NCI-H2081 (cell line): ENCODE data around the gene SPECC1.

Experiments used
- DNase-seq, 2 experiments: peaks; one replicate each; lab custom pipeline; 2025; lab: John Stamatoyannopoulos, UW

The SPECC1 gene

GRCh38 chr17:20273741-20274500 lies 264.8 kb downstream of the SPECC1 start:
- DNase-seq: no peak

- no peak for DNase-seq
These were observed 266.5 kb downstream of the SPECC1 start for GRCh38 chr17:20275653-20276052.

- no peak for DNase-seq
These were observed 267.3 kb downstream of the SPECC1 start for GRCh38 chr17:20276421-20276820.

DNA sequence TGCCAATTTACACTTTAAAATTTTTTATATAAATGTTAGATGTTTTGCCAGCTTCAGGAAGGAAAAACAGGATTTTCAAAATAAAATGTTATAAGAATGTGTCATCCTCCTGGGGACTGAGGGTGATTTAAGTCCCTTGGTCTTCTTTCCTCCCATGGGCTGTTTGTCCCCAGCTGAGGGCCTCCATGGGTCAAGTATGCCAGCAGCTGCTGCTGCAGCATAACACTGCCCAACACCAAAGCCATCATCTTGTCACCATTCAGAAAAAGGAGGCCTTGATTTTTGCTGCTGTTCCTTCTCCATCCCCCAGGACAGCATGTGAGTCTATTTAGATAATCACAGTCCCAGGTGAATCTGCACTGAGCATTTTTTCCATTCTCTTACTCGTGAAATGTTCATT lies 269.6 kb downstream of the SPECC1 start:
- DNase-seq: no peak

DNA sequence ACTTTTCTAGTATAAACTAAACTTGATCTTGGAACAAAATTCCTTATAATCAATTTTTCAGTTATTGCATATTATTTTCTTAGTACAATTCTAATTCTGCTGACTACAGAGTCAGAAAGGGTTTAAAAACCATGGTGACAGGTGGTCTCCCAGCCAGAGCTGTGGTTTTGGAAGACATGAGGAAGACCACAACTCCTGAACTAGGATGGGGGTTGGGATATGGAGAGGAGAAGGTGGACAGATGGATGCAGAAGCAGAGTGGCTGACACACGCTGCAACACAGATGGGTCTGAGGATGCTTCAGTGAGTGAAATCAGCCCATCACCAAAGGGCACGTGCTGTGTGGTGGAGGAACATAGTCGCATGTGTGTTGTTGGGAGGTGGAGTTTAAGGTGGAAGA lies 270.5 kb downstream of the SPECC1 start:
- no peak for DNase-seq

- DNase-seq: no peak
These were observed 270.9 kb downstream of the SPECC1 start for GRCh38 chr17:20280051-20280450.

- no peak for DNase-seq
These were observed 271.7 kb downstream of the SPECC1 start for GRCh38 chr17:20280851-20281250.

GRCh38 chr17:20281860-20282259 lies 272.7 kb downstream of the SPECC1 start:
- peak in 1 of 2 experiments; percentile 6 for DNase-seq

DNA sequence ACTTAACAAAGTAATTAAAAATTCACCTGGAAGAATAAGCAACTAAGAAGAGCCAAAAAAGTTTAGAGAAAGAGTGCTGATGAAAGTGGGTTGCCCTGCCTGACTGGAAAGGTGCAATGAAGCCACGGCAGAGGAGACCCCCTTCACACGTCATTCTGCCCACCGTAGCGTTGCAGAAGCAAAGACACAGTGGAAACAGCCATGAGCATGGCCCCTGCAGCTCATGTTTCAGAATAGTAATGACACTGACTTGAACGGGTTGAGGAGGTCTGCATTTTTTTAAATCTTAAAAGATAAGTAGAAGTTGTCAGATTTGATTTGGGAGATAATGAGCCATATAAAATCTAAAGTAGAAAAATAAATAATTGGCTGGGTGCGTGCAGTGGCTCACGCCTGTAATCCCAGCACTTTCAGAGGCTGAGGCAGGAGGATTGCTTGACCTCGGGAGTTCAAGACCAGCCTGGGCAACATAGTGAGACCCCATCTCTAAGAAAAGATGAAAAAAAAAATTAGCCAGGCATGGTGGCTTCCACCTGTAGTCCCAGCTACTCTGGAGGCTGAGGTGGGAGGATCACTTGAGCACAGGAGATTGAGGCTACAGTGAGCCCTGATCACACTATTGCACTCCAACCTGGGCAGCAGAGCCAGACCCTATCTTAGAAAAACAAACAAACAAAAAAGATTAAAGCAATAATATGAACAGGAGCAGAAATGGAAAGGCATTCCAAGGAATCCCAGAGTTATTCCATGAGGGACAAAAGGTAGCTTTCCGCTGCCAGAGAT lies 273.6 kb downstream of the SPECC1 start:
- DNase-seq: no peak

DNA sequence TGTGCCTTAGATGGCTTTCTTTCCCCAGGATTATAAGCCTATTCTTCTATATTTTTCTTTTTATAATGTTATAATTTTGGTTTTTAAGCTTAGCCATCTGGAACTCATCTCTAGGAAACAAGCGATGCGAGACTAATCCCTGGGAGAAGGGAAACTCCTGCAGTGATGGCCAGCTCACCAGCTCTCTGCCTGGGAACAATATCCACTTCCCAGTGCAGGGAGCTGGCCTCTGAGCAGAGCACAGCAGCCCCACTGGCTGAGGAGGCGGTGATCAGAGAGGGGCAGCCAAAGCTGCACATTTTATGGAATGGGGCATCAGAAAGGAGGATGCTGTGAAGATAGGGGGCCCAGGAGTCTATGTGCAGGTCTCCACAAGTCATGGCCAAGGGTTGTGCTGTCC lies 274.9 kb downstream of the SPECC1 start:
- DNase-seq: peak in 1 of 2 experiments; percentile 25

GRCh38 chr17:20284570-20285295 lies 275.6 kb downstream of the SPECC1 start:
- DNase-seq: peak; percentile 64 to 93

- DNase-seq: no peak
These were observed 280.8 kb downstream of the SPECC1 start for GRCh38 chr17:20289984-20290383.

DNA sequence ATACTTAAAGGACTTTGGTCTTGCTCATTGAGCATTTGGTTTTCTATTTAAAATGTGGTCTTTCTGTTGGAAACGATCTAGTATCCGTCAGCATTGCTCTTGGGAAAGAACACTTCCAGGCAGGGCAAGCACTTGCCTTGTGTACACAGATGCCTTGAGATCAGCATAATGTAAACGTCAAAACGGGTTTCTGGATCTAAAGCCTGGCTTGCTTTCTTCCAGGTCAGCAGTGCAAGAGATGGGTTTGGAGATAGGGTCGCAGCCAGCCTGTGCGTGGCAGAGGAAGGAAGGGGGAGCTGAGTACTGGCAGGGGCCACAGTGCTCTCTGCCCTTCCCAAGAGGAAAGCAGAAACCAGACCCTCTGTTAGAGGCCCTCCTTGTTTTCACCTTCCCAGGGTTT lies 282.7 kb downstream of the SPECC1 start:
- DNase-seq: no peak

GRCh38 chr17:20293501-20293900 lies 284.3 kb downstream of the SPECC1 start:
- no peak for DNase-seq

GRCh38 chr17:20294120-20294519 lies 285.0 kb downstream of the SPECC1 start:
- DNase-seq: no peak

- no peak for DNase-seq
These were observed 289.9 kb downstream of the SPECC1 start for GRCh38 chr17:20299013-20299412.

DNA sequence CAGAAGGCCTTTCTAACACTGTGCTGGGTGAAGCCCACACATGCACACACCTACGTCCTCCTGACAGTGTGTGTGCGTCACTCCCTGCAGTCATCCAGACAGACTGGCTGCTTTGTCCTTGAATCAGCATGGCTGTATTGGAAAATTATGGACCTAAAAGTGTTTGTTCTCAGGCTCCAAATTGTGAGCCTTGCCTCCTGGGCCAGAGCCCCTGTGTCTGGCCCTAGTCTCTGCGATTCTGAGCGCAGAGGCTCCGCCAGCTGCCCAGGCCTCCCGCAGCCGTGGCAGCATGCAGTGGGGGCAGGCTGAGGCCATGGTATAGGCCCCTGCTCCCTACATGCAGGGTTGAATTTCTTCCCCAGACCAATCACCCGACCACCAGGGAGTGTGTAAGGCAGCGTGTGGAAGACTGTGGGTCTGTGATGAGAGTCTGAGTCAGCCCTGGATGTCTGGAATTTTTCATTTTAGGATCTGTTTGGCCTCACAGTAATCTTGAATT lies 291.3 kb downstream of the SPECC1 start:
- DNase-seq: peak in 1 of 2 experiments; percentile 18

GRCh38 chr17:20302246-20302917 lies 293.2 kb downstream of the SPECC1 start:
- DNase-seq: peak in 1 of 2 experiments; percentile 40

DNA sequence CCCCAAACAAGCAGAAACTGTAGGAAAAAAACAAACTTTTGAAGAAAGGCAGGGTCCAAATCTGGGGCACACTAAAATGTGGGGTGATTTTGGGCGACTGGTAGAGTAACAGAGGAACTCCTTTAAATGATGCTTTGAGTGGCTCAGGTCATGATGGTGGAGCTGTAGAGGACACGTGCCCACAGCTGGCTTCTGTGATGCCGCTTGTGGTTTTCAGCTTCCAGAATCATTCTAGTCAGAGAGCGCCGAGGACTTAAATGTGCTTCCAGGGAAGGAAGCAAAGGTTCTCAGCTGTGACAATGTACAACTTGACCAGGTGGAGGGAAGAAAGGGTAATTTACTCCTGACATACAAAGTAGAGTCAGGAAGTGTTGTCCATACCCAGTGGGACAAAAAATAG lies 295.8 kb downstream of the SPECC1 start:
- no peak for DNase-seq

DNA sequence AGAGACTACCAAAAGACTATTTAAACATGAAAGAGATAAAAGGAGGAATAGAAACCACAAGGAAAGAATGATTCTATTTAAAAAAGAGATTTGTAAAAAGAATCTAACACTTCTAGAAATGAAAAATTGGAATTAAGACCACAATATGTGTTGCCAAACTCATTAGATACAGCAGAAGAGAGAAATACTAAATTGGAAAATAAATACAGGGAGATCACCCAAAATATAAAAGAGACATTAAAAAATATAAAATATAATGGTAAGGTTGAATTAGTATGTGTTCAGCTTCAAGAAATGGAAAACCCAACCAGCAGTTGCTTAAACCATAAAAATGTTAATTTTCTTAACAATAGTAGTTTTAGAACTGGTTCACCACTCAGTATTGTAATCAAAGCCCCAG lies 297.8 kb downstream of the SPECC1 start:
- DNase-seq: no peak

DNA sequence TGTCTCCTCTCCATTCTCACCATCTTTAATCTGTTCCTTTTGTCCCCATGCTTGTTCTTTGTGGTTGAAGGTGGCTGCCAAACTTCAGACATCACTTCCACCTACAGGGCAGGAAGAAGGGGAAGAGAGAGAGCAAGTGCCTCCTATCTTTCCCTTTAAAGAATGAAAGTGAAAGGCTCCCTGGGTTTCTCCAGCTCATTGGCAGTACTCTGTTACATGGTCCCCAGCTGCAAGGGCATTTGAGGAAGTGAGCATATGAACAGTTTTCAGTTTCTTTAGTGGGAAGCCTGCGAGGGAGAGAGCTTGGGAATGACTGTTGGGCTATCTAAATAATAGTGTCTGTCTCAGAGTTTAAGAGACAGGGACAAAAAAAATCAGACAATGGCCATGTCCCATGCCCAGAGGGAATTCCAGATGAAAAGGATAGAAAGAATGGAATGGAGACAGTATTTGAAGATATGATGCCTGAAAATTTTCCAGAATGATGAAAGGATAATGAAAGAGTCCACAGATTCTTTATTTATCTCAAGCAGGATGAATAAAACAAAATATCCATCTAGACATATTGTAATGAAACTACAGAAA lies 298.3 kb downstream of the SPECC1 start:
- DNase-seq: no peak

- DNase-seq: no peak
These were observed 301.3 kb downstream of the SPECC1 start for GRCh38 chr17:20310481-20310880.
